H1 (cell line): ENCODE measurements around the gene TAF15. TPM values are rescaled to one million over a fixed set of nuclear protein-coding genes. Genes with fewer than 3 reads are reported as not detected.

ENCODE experiments used
- CHD7 ChIP-seq: fragments of 300-600 bp; sonication (generic); IDR thresholded peaks from 2 replicates; pipeline ENCODE4 v1.7.1; 2012; ENCODE audit warnings: low read length, moderate library complexity, mild to moderate bottlenecking, inconsistent platforms; ENCODE audit not compliant: insufficient replicate concordance
- CTCF ChIP-seq, 3 experiments: IDR thresholded peaks; 1 replicate in 2 of 3; 2 replicates in 1 of 3; pipeline versions ENCODE4 v1.5.1 to v1.6.1; 2011; ENCODE audit warnings: low read length in 3 of 3, mild to moderate bottlenecking in 3 of 3, inconsistent platforms in 2 of 3, low read depth in 1 of 3, moderate library complexity in 1 of 3; ENCODE audit not compliant: insufficient read depth in 1 of 3; ENCODE audit errors: control extremely low read depth in 1 of 3
- EP300 ChIP-seq, 2 experiments: IDR thresholded peaks; 1 replicate in 1 of 2; 2 replicates in 1 of 2; pipeline ENCODE4 v1.6.1; 2011 to 2012; ENCODE audit warnings: low read depth in 2 of 2, low read length in 2 of 2, mild to moderate bottlenecking in 2 of 2, borderline replicate concordance in 1 of 2, inconsistent platforms in 1 of 2, moderate library complexity in 1 of 2
- NRF1 ChIP-seq: IDR thresholded peaks from 2 replicates; pipeline ENCODE4 v1.6.1; 2011; ENCODE audit warnings: mild to moderate bottlenecking, low read depth, low read length, improper control_type of control experiment
- RAD21 ChIP-seq, 2 experiments: IDR thresholded peaks in 1 of 2; conservative IDR thresholded peaks in 1 of 2; 2 replicates each; pipeline ENCODE4 v1.6.1; 2011; ENCODE audit warnings: low read depth in 2 of 2, low read length in 2 of 2, improper control_type of control experiment in 1 of 2, inconsistent platforms in 1 of 2, mild to moderate bottlenecking in 1 of 2, moderate library complexity in 1 of 2
- polyA plus RNA-seq, 7 experiments: library from polyadenylated mRNA; depleted of rRNA in 3 of 7; stranded (reverse) in 5 of 7; unstranded in 2 of 7; fragments of >200 nt in 5 of 7; fragments of 200-250 nt in 2 of 7; gene quantifications; 1 replicate in 5 of 7; 2 replicates in 1 of 7; 4 replicates in 1 of 7; pipeline versions ENCODE4 v1.2.1 to v1.2.3, GENCODE V29; 2011 to 2013; ENCODE audit warnings: missing spikeins in 2 of 7, mixed read lengths in 2 of 7
- total RNA-seq: library from RNA; stranded (reverse); fragmentation: NEBNext Ultra II Directional; extraction: Animal tissue kit (Norgen Biotek cat#: 25700); gene quantifications from 2 replicates; pipeline ENCODE4 v1.2.1, GENCODE V29; 2021

The TAF15 gene
- total and polyA plus RNA-seq, 2 of the 8 experiments (the other 6 are each of a cell fraction or from before 2014, with no cell fraction given) = 80.1 to 338 TPM

GRCh38 chr17:35764123-35764991 is 44.9 kb upstream of the TAF15 start (continued):
- TF ChIP-seq RAD21 (IDR thresholded peaks at IDR 0.05 in 1 of 2, conservative IDR thresholded peaks at IDR 0.05 in 1 of 2; ENCODE audit: low read depth in 2 of 2, low read length in 2 of 2) = peak; percentile 75 to 86
- TF ChIP-seq CHD7 = no peak
- TF ChIP-seq NRF1 = no peak
- TF ChIP-seq CTCF (IDR thresholded peaks at IDR 0.05; ENCODE audit: control extremely low read depth in 1 of 3, insufficient read depth in 1 of 3, low read depth in 1 of 3, low read length in 3 of 3) = peak; percentile 96 to 99 (median 97)
- TF ChIP-seq EP300 (IDR thresholded peaks at IDR 0.05; ENCODE audit: borderline replicate concordance in 1 of 2, low read depth in 2 of 2, low read length in 2 of 2) = peak in 1 of 2 experiments; percentile 59; a peak in 1 of 3 replicates
